HG02870 (cell line): ENCODE results near the gene PLCD3.

Experiments
- ATAC-seq: cut with Tn5 transposase; IDR thresholded peaks from one replicate; pipeline ENCODE4 v1.9.1; 2021; ENCODE audit warnings: mild to moderate bottlenecking, moderate library complexity; ENCODE audit not compliant: unreplicated experiment

The PLCD3 gene

GRCh38 chr17:45104497-45104896, 27.8 kb downstream of the PLCD3 start:
- ATAC-seq: no peak

- no peak for ATAC-seq
These were observed 28.3 kb downstream of the PLCD3 start for GRCh38 chr17:45104029-45104428.

GRCh38 chr17:45103269-45103795, 29.0 kb downstream of the PLCD3 start:
- no peak for ATAC-seq

- ATAC-seq: no peak
These were observed 29.5 kb downstream of the PLCD3 start for GRCh38 chr17:45102856-45103255.

- ATAC-seq: no peak
These were observed 30.2 kb downstream of the PLCD3 start for GRCh38 chr17:45101883-45102811.

GRCh38 chr17:45101546-45101882, 30.8 kb downstream of the PLCD3 start:
- ATAC-seq: no peak

- no peak for ATAC-seq
These were observed 33.3 kb downstream of the PLCD3 start for GRCh38 chr17:45098869-45099616.

- ATAC-seq: no peak
These were observed 34.0 kb downstream of the PLCD3 start for GRCh38 chr17:45098081-45098868.

GRCh38 chr17:45096926-45097325, 35.4 kb downstream of the PLCD3 start:
- no peak for ATAC-seq

- ATAC-seq: no peak
These were observed 36.2 kb downstream of the PLCD3 start for GRCh38 chr17:45096141-45096540.

- ATAC-seq: no peak
These were observed 38.7 kb downstream of the PLCD3 start for GRCh38 chr17:45093444-45094110.

GRCh38 chr17:45092911-45093430, 39.3 kb downstream of the PLCD3 start:
- ATAC-seq: no peak

GRCh38 chr17:45091778-45092425, 40.4 kb downstream of the PLCD3 start:
- ATAC-seq: no peak

- no peak for ATAC-seq
These were observed 41.6 kb downstream of the PLCD3 start for GRCh38 chr17:45090711-45091110.

- no peak for ATAC-seq
These were observed 43.6 kb downstream of the PLCD3 start for GRCh38 chr17:45088741-45089140.

GRCh38 chr17:45087978-45088377, 44.3 kb downstream of the PLCD3 start:
- no peak for ATAC-seq

- ATAC-seq: no peak
These were observed 44.8 kb downstream of the PLCD3 start for GRCh38 chr17:45087504-45087975.

- no peak for ATAC-seq
These were observed 45.3 kb downstream of the PLCD3 start for GRCh38 chr17:45086865-45087503.

GRCh38 chr17:45086391-45086790, 45.9 kb downstream of the PLCD3 start:
- no peak for ATAC-seq
